C1 segment of cervical spinal cord (tissue), 14 donors: ENCODE measurements around the gene ENTPD6.
"Not testable (repeated sequence)": the region's sequence is repeated elsewhere in the genome, so short reads cannot be mapped to it uniquely, and the experiment has no call there.

Source experiments
- DNase-seq, 14 donors: peaks; one replicate each; lab custom pipeline; 2025; lab: John Stamatoyannopoulos, UW

Gene ENTPD6

GRCh38 chr20:25195014-25195961 lies at the start of gene ENTPD6:
Gene ENTPD6, plus strand, starts transcription at chr20:25195712. Its CDS starts 10,825 bp downstream, at chr20:25206537.
- DNase-seq, result peak; percentile 42 to 97 (median 88)

- DNase-seq, result no peak
Measured at GRCh38 chr20:25146976-25147375, 48.5 kb upstream of the ENTPD6 start.

- no peak for DNase-seq
Measured at GRCh38 chr20:25147716-25148115, 47.8 kb upstream of the ENTPD6 start.

GRCh38 chr20:25148181-25148981 lies 47.1 kb upstream of the ENTPD6 start:
- peak in 1 of 14 donors; percentile 75 for DNase-seq

- no peak for DNase-seq
Measured at GRCh38 chr20:25148982-25149846, 46.3 kb upstream of the ENTPD6 start.

- DNase-seq, result no peak
Measured at GRCh38 chr20:25150016-25150415, 45.5 kb upstream of the ENTPD6 start.

GRCh38 chr20:25158043-25158442 lies 37.5 kb upstream of the ENTPD6 start:
- no peak for DNase-seq

GRCh38 chr20:25160467-25160866 lies 35.0 kb upstream of the ENTPD6 start:
- no peak for DNase-seq

GRCh38 chr20:25160897-25161296 lies 34.6 kb upstream of the ENTPD6 start:
- no peak for DNase-seq

GRCh38 chr20:25165128-25165527 lies 30.4 kb upstream of the ENTPD6 start:
- no peak for DNase-seq

- not testable (repeated sequence) for DNase-seq
Measured at GRCh38 chr20:25166105-25166782, 29.3 kb upstream of the ENTPD6 start.

GRCh38 chr20:25173321-25173720 lies 22.2 kb upstream of the ENTPD6 start:
- DNase-seq, result no peak

GRCh38 chr20:25173886-25174308 lies 21.6 kb upstream of the ENTPD6 start:
- no peak for DNase-seq

- no peak for DNase-seq
Measured at GRCh38 chr20:25176184-25176583, 19.3 kb upstream of the ENTPD6 start.

GRCh38 chr20:25177890-25178321 lies 17.6 kb upstream of the ENTPD6 start:
- DNase-seq, result peak in 1 of 14 donors; percentile 28

- peak in 1 of 14 donors; percentile 45 for DNase-seq
Measured at GRCh38 chr20:25178563-25179438, 16.7 kb upstream of the ENTPD6 start.

GRCh38 chr20:25179439-25180089 lies 15.9 kb upstream of the ENTPD6 start:
- DNase-seq, result no peak

- not testable (repeated sequence) for DNase-seq
Measured at GRCh38 chr20:25184391-25184790, 11.1 kb upstream of the ENTPD6 start.

- no peak for DNase-seq
Measured at GRCh38 chr20:25187220-25187619, 8.3 kb upstream of the ENTPD6 start.
